ENCODE results near the gene KLK10.

Gene KLK10

DNA sequence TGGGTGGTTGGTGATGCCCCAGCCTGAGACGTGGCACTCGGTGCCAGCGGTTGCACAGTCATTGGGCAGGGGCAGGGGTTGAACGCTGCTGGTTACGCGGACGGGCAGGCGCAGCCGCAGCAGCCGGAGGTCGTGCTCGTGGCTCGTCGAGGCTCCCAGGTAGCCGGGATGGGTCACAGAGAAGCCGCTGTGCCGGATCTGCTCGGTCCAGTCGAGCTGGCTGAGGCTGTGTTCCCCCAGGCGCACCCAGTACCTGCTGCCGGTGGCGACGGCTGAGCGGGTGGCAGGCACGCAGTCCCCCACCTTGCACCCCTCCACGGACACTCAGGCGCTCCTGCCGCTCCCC, 12.3 kb upstream of the KLK10 start:
- peaks cover 8% of the 10 kb centered on the region; the same call in 1 of the 2 replicates for H3K27me3 ChIP-seq (ENCODE audit: low read depth, low read length)

DNA sequence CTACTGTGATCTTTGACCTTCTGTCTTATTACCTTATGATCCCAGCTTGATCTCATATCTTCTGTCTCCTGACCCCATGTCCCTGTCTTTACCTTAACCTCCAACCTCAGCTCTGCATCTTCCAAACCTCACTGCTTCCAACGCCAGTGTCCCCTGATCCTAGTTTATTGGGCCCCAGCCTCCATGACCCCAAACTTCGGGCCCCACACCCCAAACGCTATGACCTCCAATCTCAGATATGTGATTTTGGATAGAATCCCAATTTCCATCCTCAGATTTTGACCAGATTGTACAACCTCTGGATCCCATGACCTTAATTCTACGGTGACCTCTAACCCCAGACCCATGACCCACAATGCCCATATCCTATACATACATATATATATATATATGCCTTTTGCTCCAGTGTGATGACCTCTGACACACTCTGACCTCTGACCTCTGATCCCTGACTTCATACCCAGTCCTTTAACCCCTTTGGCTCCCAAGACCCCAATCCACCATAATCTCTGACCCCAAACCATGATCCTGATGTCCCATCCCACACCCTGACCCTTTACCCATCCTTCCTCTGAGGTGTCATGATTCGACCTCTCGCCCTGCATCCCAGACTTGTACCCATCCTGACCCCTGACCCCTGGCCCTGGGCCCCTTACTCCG, 11.8 kb upstream of the KLK10 start:
- Histone ChIP-seq H3K36me3 (replicated peaks; ENCODE audit: low read depth, low read length) (no peaks in the 10 kb centered on the region), H3K27ac (ENCODE audit: low read length) (no peak overlapping the region), H3K4me2 (ENCODE audit: low read length) (no peak overlapping the region), H2AFZ (ENCODE audit: low read depth, low read length) (no peak overlapping the region), H4K20me1 (ENCODE audit: insufficient read depth, low read length) (no peaks in the 10 kb centered on the region), H3K4me1 (ENCODE audit: low read length) (no peaks in the 10 kb centered on the region), H3K79me2 (ENCODE audit: low read length) (no peaks in the 10 kb centered on the region), H3K9me3 (ENCODE audit: insufficient read depth, low read length) (no peaks in the 10 kb centered on the region), H3K27me3 (ENCODE audit: low read depth, low read length) (peaks cover 8% of the 10 kb centered on the region; the same call in 1 of the 2 replicates), H3K4me3 (ENCODE audit: low read length) (no peak overlapping the region), H3K9ac (ENCODE audit: low read length) (no peak overlapping the region)
- TF ChIP-seq EZH2phosphoT487 (IDR thresholded peaks at IDR 0.05; ENCODE audit: low read depth): no peak

More for the DNA sequence above, 12.3 kb upstream of the KLK10 start:
- Histone ChIP-seq H3K4me3 (ENCODE audit: low read length) (no peak overlapping the region), H3K9me3 (ENCODE audit: insufficient read depth, low read length) (no peaks in the 10 kb centered on the region), H3K27ac (ENCODE audit: low read length) (no peak overlapping the region), H3K9ac (ENCODE audit: low read length) (no peak overlapping the region), H3K4me2 (ENCODE audit: low read length) (no peak overlapping the region), H3K36me3 (replicated peaks; ENCODE audit: low read depth, low read length) (no peaks in the 10 kb centered on the region), H3K4me1 (ENCODE audit: low read length) (no peaks in the 10 kb centered on the region), H3K79me2 (ENCODE audit: low read length) (no peaks in the 10 kb centered on the region), H4K20me1 (ENCODE audit: insufficient read depth, low read length) (no peaks in the 10 kb centered on the region), H2AFZ (ENCODE audit: low read depth, low read length) (no peak overlapping the region)
- TF ChIP-seq EZH2phosphoT487 (IDR thresholded peaks at IDR 0.05; ENCODE audit: low read depth): no peak
- TF ChIP-seq, protein P1, sequence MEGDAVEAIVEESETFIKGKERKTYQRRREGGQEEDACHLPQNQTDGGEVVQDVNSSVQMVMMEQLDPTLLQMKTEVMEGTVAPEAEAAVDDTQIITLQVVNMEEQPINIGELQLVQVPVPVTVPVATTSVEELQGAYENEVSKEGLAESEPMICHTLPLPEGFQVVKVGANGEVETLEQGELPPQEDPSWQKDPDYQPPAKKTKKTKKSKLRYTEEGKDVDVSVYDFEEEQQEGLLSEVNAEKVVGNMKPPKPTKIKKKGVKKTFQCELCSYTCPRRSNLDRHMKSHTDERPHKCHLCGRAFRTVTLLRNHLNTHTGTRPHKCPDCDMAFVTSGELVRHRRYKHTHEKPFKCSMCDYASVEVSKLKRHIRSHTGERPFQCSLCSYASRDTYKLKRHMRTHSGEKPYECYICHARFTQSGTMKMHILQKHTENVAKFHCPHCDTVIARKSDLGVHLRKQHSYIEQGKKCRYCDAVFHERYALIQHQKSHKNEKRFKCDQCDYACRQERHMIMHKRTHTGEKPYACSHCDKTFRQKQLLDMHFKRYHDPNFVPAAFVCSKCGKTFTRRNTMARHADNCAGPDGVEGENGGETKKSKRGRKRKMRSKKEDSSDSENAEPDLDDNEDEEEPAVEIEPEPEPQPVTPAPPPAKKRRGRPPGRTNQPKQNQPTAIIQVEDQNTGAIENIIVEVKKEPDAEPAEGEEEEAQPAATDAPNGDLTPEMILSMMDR (IDR thresholded peaks at IDR 0.05; ENCODE audit: low read depth, low read length): no peak

DNA sequence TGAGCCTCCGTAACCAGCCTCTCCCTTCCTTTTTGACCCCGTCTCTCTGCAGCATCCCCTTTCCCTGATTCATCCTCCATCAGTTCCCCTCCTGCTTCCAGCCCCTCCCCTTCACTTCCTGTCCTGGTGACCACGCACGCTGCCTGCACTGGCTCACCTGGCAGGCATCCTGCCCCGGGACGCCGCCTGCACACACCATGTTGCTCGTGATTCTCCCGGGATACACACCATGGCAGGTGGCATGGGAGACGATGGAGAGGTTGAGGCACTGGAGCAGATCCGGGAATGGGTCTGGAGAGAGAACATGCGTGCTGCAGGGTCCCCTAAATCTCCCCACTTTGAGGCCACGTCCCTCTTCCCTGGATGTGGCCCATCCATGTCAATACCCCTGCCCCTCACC, 11.1 kb upstream of the KLK10 start:
- no peaks in the 10 kb centered on the region for H3K9me3 ChIP-seq (ENCODE audit: insufficient read depth, low read length)
- H3K4me2 ChIP-seq (ENCODE audit: low read length): no peak overlapping the region
- H3K4me3 ChIP-seq (ENCODE audit: low read length): no peak overlapping the region
- no peaks in the 10 kb centered on the region for H3K79me2 ChIP-seq (ENCODE audit: low read length)
- no peaks in the 10 kb centered on the region for H3K4me1 ChIP-seq (ENCODE audit: low read length)
- H3K36me3 ChIP-seq (replicated peaks; ENCODE audit: low read depth, low read length): no peaks in the 10 kb centered on the region
- peaks cover 8% of the 10 kb centered on the region; the same call in 1 of the 2 replicates for H3K27me3 ChIP-seq (ENCODE audit: low read depth, low read length)
- TF ChIP-seq, protein P1 (IDR thresholded peaks at IDR 0.05; ENCODE audit: low read depth, low read length): no peak
- TF ChIP-seq EZH2phosphoT487 (IDR thresholded peaks at IDR 0.05; ENCODE audit: low read depth): no peak
- H4K20me1 ChIP-seq (ENCODE audit: insufficient read depth, low read length): no peaks in the 10 kb centered on the region
- H3K27ac ChIP-seq (ENCODE audit: low read length): no peak overlapping the region
- H2AFZ ChIP-seq (ENCODE audit: low read depth, low read length): no peak overlapping the region
- H3K9ac ChIP-seq (ENCODE audit: low read length): no peak overlapping the region

DNA sequence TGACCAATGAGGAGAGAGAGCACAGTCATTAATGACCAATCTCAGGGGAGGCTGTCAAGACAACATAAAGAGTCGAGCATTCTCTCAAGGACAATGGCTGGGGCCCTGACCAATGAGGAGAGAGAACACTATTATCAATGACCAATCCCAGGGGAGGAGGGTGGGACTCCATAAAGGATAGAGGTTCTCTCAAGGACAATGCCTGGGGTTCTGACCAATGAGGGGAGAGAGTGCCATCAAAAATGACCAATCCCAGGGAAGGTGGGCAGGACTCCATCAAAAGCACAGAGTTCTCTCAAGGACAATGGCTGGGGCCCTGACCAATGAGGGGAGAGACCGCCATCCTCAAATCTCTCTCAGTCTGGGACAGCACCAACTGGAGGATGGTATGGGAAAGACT, 10.2 kb upstream of the KLK10 start:
- H3K9me3 ChIP-seq (ENCODE audit: insufficient read depth, low read length): no peaks in the 10 kb centered on the region
- H3K27me3 ChIP-seq (ENCODE audit: low read depth, low read length): peaks cover 12% of the 10 kb centered on the region; the same call in 1 of the 2 replicates
- H3K27ac ChIP-seq (ENCODE audit: low read length): no peak overlapping the region

More for the DNA sequence above, 10.2 kb upstream of the KLK10 start:
- Histone ChIP-seq H3K4me3 (ENCODE audit: low read length) (no peak overlapping the region), H2AFZ (ENCODE audit: low read depth, low read length) (no peak overlapping the region), H3K9ac (ENCODE audit: low read length) (no peak overlapping the region), H3K4me2 (ENCODE audit: low read length) (no peak overlapping the region), H3K36me3 (replicated peaks; ENCODE audit: low read depth, low read length) (no peaks in the 10 kb centered on the region), H3K4me1 (ENCODE audit: low read length) (no peaks in the 10 kb centered on the region), H3K79me2 (ENCODE audit: low read length) (no peaks in the 10 kb centered on the region), H4K20me1 (ENCODE audit: insufficient read depth, low read length) (no peaks in the 10 kb centered on the region)
- TF ChIP-seq, protein P1 (IDR thresholded peaks at IDR 0.05; ENCODE audit: low read depth, low read length): no peak
- TF ChIP-seq EZH2phosphoT487 (IDR thresholded peaks at IDR 0.05; ENCODE audit: low read depth): no peak
